Motor neuron (in vitro differentiated cells): ENCODE results near the gene OTOP3. TPM values are rescaled to one million over a fixed set of nuclear protein-coding genes. Genes with fewer than 3 reads are reported as not detected.

Source experiments
- ATAC-seq, 8 experiments: fragments of 200-7000 bp; cut with Tn5 transposase; replicated peaks in 6 of 8; 2 replicates each; pipeline ENCODE4 v1.8.0; 2021; ENCODE audit warnings: mild to moderate bottlenecking in 8 of 8, moderate library complexity in 8 of 8
- H3K27ac ChIP-seq, 2 donors: fragments of 250-450 bp; sonication (Bioruptor Pico); 2 replicates each; pipeline ENCODE4 v1.9.0; 2021; ENCODE audit warnings: antibody characterized with exemption in 2 of 2, mild to moderate bottlenecking in 2 of 2, moderate library complexity in 1 of 2
- H3K4me1 ChIP-seq, 2 donors: fragments of 250-450 bp; sonication (Bioruptor Pico); replicated peaks in 1 of 2; 2 replicates each; pipeline ENCODE4 v1.6.1; 2021; ENCODE audit warnings: antibody characterized with exemption in 2 of 2, mild to moderate bottlenecking in 2 of 2, moderate library complexity in 1 of 2
- H3K4me3 ChIP-seq, 5 donors: fragments of 250-450 bp; sonication (Bioruptor Pico); 2 replicates each; pipeline ENCODE4 v1.9.0; 2021; ENCODE audit warnings: antibody characterized with exemption in 5 of 5, mild to moderate bottlenecking in 5 of 5, moderate library complexity in 4 of 5
- WGBS, 10 experiments: fragments of 450-650 bp; shearing (Covaris generic); methylation state at CpG; one replicate each; pipeline ENCODE4 v1.0.0; 2022; 5-methylcytosine and 5-hydroxymethylcytosine counted together
- in situ Hi-C, 9 experiments: fragments of 400-800 bp; cut with MboI; loops; one replicate each; pipeline ENCODE4 v1.15.0; 2021; ENCODE audit warnings: low sequenced_read_pairs in 9 of 9, low pct_unique_long_range_greater_than_20kb in 2 of 9; ENCODE audit not compliant: unreplicated experiment in 9 of 9
- total RNA-seq, 8 experiments: library from RNA; unstranded; fragments of 300-600 nt; gene quantifications; 2 replicates each; pipeline versions ENCODE4 v1.2.3 to v1.2.4, GENCODE V29; 2022

Gene OTOP3
- under 1 TPM in 3 of 8 experiments, not detected in 5; 0.10 to 0.38 (median 0.11) TPM for total RNA-seq

- no peak within 1 kb of the TSS for H3K4me3 ChIP-seq
Observed at GRCh38 chr17:74935585-74936469, at the start of gene OTOP3. Gene OTOP3, plus strand, starts transcription at chr17:74935898. Its CDS starts 24 bp downstream, at chr17:74935922.

DNA sequence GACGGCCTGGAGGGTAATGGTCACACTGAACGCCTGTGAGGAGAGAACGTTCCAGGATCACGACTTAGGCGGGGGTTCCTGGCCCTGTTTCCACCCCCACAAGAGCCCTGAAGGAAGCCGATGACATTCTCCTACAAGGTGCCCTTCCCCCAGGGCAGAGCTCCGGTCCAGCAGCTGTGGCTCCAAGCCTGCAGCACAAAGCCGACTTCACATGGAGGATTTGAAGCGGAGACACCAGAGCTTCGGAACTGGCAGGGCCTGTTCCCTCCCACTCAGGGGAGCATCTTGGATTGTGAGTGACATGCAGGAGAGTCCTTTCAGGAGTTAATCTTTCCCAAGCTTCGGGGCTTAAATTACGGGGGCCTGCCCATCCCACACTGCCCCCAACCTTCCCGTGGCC is 47.2 kb upstream of the OTOP3 start:
- Histone ChIP-seq H3K4me3 (no peak overlapping the region), H3K27ac (no peak overlapping the region), H3K4me1 (peaks cover 0 to 4% of the 10 kb centered on the region in 2 donors)
- WGBS, 10 experiments, result 17 to 84% (median 75%) methylated on average over 2 to 8 of the region's 13 CpGs; no CpG with 5 or more reads in 4 of the 10 experiments
- ATAC-seq, result no peak
- in situ Hi-C loops, result no loop called here

More at GRCh38 chr17:74935585-74936469, at the start of gene OTOP3:
- Histone ChIP-seq H3K4me1 (peaks cover 5 to 7% of the 10 kb centered on the region in 2 donors), H3K27ac (no peak within 1 kb of the TSS)
- 0 to 10% (median 0%) methylated on average over 2 to 22 of the region's 78 CpGs; no CpG with 5 or more reads in 5 of the 10 experiments for WGBS, 10 experiments
- in situ Hi-C loops, result no loop called here
- ATAC-seq, result peak in 7 of 8 experiments; percentile 47 to 80 (median 75)

- WGBS, 10 experiments, result 40 to 100% (median 85%) methylated on average over 1 to 7 of the region's 7 CpGs; no CpG with 5 or more reads in 1 of the 10 experiments
- peaks cover 0 to 4% of the 10 kb centered on the region in 2 donors for H3K4me1 ChIP-seq
- in situ Hi-C loops, result no loop called here
- no peak overlapping the region for H3K27ac ChIP-seq
- no peak for ATAC-seq
- H3K4me3 ChIP-seq, result no peak overlapping the region
Observed at GRCh38 chr17:74890554-74890953, 45.1 kb upstream of the OTOP3 start.

- Histone ChIP-seq H3K27ac (no peak overlapping the region), H3K4me3 (no peak overlapping the region), H3K4me1 (peaks cover 0 to 4% of the 10 kb centered on the region in 2 donors)
- 35 to 90% (median 63%) methylated on average over 1 to 10 of the region's 20 CpGs; no CpG with 5 or more reads in 5 of the 10 experiments for WGBS, 10 experiments
- in situ Hi-C loops, result no loop called here
- peak in 2 of 8 experiments; percentile 9 to 30 for ATAC-seq
Observed at GRCh38 chr17:74892013-74892841, 43.5 kb upstream of the OTOP3 start.

GRCh38 chr17:74892974-74893911 is 42.5 kb upstream of the OTOP3 start, which contains the start of gene FADS6:
Gene FADS6, minus strand, starts transcription at chr17:74893633. Its CDS starts 38 bp downstream, at chr17:74893595.
- 0 to 2% methylated on average over 2 to 17 of the region's 86 CpGs; no CpG with 5 or more reads in 8 of the 10 experiments for WGBS, 10 experiments
- in situ Hi-C loops, result no loop called here
- Histone ChIP-seq H3K4me1 (peaks cover 0 to 4% of the 10 kb centered on the region in 2 donors), H3K4me3 (peak within 1 kb of the TSS; percentile 11 to 24 (median 21)), H3K27ac (no peak within 1 kb of the TSS)
- ATAC-seq, result peak; percentile 38 to 69 (median 56)

- peak in 3 of 8 experiments; percentile 5 to 26 (median 21) for ATAC-seq
- H3K4me1 ChIP-seq, result peaks cover 0 to 4% of the 10 kb centered on the region in 2 donors
- 16 to 65% (median 20%) methylated on average over 1 to 8 of the region's 22 CpGs; no CpG with 5 or more reads in 5 of the 10 experiments for WGBS, 10 experiments
- in situ Hi-C loops, result no loop called here
- no peak overlapping the region for H3K27ac ChIP-seq
- H3K4me3 ChIP-seq, result peak overlapping the region in 1 of 5 donors; percentile 19
Observed at GRCh38 chr17:74893936-74894671, 41.6 kb upstream of the OTOP3 start.

GRCh38 chr17:74898376-74898946 is 37.2 kb upstream of the OTOP3 start:
- in situ Hi-C loops, result no loop called here
- H3K4me1 ChIP-seq, result no peaks in the 10 kb centered on the region
- H3K4me3 ChIP-seq, result no peak overlapping the region
- no peak for ATAC-seq
- 40 to 100% (median 80%) methylated on average over 1 to 3 of the region's 11 CpGs; no CpG with 5 or more reads in 4 of the 10 experiments for WGBS, 10 experiments
- H3K27ac ChIP-seq, result no peak overlapping the region

DNA sequence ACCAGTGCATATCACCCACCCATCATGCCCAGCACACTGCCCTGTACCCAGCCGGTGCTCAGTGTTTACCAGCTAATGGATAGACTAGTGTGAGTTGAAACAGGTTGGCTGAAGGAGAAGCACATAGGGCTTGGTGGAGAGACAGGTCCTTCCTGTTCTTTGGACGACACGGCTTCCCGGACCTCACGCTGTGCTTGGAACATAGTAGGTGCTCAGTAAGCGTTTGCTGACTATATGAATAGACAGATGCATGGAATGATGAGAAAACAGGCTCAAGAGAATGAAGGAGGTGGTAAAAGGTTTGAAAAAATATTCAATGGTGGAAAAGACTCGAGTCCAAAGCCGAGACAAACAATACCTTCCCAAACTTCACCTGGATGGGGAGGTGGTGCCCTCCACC is 35.5 kb upstream of the OTOP3 start:
- WGBS, 10 experiments, result 30 to 88% (median 65%) methylated on average over 2 to 8 of the region's 8 CpGs; no CpG with 5 or more reads in 2 of the 10 experiments
- no peak overlapping the region for H3K27ac ChIP-seq
- no peak overlapping the region for H3K4me3 ChIP-seq
- in situ Hi-C loops, result no loop called here
- H3K4me1 ChIP-seq, result no peaks in the 10 kb centered on the region
- no peak for ATAC-seq

GRCh38 chr17:74901353-74902135 is 34.2 kb upstream of the OTOP3 start:
- 50 to 95% (median 83%) methylated on average over 2 to 7 of the region's 14 CpGs; no CpG with 5 or more reads in 2 of the 10 experiments for WGBS, 10 experiments
- in situ Hi-C loops, result no loop called here
- Histone ChIP-seq H3K4me3 (no peak overlapping the region), H3K27ac (no peak overlapping the region), H3K4me1 (no peaks in the 10 kb centered on the region)
- no peak for ATAC-seq

GRCh38 chr17:74903034-74903433 is 32.7 kb upstream of the OTOP3 start:
- Histone ChIP-seq H3K27ac (no peak overlapping the region), H3K4me1 (no peaks in the 10 kb centered on the region), H3K4me3 (no peak overlapping the region)
- ATAC-seq, result no peak
- 50 to 91% (median 75%) methylated on average over 2 to 6 of the region's 9 CpGs; no CpG with 5 or more reads in 4 of the 10 experiments for WGBS, 10 experiments
- in situ Hi-C loops, result no loop called here

DNA sequence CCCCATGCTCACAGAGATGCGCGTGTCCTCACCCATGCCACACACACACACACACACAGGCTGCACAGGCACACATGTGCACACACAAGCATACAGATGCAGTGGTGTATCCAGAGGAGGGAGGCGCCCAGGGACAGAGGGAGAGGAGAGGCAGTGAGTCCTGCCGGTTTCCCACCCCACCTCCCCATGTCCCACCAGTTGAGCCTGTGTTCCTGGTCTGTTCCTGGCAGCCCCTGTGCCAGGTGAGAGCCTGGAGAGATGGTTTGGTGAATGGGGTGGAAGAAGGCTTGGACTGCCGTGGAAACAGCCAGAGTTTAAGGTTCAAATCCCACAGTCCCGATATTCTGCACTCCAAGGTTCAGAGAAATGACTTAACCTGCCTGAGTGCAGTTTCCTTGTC is 32.0 kb upstream of the OTOP3 start:
- Histone ChIP-seq H3K27ac (no peak overlapping the region), H3K4me3 (no peak overlapping the region), H3K4me1 (no peaks in the 10 kb centered on the region)
- WGBS, 10 experiments, result 28 to 100% (median 50%) methylated on average over 1 to 5 of the region's 6 CpGs; no CpG with 5 or more reads in 5 of the 10 experiments
- ATAC-seq, result no peak
- in situ Hi-C loops, result no loop called here
